ENCODE results near the gene SAT2.
"Not testable (repeated sequence)": the region's sequence is repeated elsewhere in the genome, so short reads cannot be mapped to it uniquely, and the experiment has no call there.

The SAT2 gene

DNA sequence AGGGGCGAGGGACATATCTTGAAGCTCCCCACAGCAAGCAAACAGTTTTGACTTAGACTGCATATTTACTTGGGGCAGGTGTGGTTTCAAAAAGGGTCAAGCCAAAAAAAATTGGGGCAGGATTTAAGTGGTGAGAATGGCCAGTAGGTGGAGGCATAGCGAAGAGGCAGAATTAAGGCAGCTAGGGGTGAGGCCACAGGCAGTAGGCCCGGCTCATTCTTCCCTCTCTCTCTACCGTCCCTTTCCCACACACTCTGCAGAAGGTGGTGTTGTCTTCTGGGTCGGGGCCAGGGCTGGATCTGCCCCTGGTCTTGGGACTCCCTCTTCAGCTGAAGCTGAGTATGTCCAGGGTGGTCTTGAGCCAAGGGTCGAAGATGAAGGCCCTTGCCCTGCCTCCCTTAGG lies 4.9 kb upstream of the SAT2 start:
- peak; percentile 6 for DNase-seq

DNA sequence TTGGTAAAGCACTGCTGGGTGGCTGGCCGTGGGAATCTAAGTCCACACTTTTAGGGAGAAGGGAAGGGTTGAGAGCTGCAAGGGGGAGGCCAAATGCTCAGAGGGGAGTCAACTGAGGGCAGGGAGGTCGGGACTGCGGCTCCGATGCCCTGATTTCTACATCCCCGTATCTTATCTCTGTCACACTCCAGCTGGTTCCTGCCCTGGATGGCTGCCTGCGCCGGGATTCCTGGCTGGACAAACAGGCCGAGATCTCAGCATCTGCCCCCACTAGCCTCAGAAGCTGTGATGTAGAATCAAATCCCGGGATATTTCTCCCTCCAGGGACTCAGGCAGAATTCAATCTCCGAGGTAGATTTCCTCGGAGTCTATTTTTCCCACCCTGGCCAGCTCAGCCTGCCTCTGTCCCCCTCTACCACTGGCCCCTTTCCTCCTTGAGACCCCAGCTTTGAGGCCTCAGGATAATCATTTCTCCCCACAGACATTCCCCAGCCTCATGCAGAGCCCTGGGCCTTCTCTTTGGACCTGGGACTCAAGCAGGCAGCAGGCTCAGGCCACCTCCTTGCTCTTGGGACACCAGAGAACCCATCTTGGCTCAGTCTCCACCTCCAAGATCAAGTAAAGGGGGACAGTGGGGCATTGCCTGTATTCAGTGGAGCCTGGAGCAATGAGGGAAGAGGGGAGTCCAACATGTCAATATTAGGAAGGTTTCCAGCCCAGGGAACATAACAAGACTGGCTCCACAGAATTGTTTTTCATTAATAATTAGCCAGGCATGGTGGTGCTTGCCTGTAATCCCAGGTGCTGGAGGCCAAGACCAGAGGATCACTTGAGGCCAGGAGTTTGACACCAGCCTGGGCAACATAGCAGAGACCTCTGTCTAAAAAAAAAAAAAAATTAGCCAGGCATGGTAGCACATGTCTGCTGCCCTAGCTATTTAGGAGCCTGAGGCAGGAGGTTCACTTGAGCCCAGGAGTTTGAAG lies 4.1 kb upstream of the SAT2 start:
- no peak for DNase-seq

DNA sequence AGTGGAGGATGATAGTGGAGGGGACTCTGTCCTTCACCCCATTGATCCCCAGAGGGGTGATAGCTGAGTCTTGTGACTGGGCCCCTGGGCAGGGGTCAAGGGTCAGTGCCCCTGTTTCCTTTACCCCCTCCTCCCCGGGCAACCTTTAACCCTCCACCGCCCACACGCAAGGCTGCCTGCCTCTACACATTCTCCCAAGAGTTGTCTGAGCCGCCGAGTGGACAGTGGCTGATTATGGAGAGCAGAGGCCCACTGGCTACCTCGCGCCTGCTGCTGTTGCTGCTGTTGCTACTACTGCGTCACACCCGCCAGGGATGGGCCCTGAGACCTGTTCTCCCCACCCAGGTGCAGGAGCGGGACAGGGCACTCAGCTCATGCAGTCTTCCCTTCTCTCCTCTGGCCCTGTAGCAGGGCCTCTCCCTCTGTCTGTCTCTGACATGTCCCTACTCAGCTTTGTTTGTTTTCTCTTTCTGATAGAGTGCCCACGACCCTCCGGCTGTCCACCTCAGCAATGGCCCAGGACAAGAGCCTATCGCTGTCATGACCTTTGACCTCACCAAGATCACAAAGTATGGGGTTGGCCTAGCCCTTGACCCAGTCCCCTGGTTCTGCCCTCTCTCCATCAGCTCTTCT lies 2.4 kb upstream of the SAT2 start, which contains the start of gene SHBG:
TSS of gene SHBG (plus strand) at position 197 of the 633 bp plus-strand sequence. CDS start at position 235, 38 bp downstream.
- no peak for DNase-seq

DNA sequence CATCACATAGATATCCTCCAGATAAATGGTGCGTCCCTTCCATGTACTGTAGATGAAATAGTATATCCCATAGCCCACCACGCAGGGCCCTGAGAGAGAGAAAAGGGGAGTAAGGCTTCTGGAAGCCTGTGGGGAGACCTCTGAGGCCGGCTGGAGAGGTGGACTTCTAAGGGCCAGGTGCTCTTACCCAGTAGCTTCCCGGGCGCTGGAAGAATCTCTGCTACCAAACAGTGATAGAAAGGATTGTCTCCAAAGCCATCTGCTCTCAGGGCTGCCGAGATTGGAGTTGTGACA lies 718 bp downstream of the SAT2 start:
- no peak for DNase-seq

DNA sequence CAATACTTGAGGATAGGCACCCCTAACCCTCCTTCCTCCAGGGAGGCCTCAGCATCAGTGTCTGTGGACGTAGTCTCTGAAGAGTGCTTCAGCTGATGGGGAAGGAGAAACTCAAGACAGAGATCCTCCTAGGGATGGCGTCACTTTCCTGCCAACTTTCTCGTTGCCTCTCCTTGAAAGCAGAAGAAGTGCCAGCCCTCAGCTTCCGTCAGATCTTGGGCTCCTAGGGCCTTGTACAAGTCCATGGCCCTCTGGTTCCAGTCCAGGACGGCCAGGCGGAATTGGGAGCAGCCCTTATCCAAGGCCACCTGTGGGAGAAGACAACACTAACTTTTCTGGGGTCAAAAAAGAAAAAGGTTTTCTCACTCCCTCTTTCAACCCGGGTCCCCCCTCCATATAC lies 1.3 kb downstream of the SAT2 start:
- DNase-seq: no peak

GRCh38 chr17:7625749-7626148 lies 1.9 kb downstream of the SAT2 start:
- DNase-seq: not testable (repeated sequence)

- DNase-seq: no peak
Observed at GRCh38 chr17:7623661-7624060, 4.0 kb downstream of the SAT2 start.

GRCh38 chr17:7620835-7621234 lies 6.8 kb downstream of the SAT2 start:
- no peak for DNase-seq

DNA sequence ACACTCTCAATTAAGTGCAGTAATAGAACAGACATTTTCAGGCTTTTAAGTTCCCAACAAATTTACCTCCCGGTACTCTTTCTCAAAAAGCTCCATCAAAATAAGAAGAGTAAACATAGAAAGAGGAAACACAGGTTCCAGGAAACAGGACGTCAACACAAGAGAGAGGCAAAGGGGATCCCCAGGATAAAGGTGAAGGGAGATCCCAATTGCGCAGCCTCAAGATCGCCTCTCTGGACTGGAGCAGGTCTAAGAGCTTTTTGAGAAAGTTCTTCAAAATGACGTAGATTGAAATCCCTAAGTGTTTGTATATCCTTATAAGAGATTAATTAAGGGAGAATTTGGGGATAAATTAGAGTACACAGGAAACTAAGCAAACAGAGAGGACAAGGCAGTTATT lies 9.0 kb downstream of the SAT2 start:
- no peak for DNase-seq

DNA sequence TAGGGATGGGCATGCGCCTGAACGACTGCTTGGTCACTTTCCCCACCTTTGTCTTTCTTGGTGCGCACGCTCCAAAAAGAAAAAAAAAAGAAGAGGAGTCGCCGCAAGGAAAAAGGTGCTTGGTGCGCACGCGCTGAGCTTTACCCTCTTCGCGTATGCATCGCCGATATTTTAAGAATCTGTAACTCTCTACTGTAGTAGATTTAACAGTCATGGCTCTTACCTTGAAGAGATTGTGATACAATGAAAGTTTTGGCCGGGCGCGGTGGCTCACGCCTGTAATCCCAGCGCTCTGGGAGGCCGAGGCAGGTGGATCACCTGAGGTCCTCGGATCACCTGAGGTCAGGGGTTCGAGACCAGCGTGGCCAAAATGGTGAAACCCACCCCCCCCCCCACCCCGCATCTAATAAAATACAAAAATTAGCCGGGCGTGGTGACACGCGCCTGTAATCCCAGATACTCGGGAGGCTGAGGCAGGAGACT lies 12.3 kb downstream of the SAT2 start:
- no peak for DNase-seq

DNA sequence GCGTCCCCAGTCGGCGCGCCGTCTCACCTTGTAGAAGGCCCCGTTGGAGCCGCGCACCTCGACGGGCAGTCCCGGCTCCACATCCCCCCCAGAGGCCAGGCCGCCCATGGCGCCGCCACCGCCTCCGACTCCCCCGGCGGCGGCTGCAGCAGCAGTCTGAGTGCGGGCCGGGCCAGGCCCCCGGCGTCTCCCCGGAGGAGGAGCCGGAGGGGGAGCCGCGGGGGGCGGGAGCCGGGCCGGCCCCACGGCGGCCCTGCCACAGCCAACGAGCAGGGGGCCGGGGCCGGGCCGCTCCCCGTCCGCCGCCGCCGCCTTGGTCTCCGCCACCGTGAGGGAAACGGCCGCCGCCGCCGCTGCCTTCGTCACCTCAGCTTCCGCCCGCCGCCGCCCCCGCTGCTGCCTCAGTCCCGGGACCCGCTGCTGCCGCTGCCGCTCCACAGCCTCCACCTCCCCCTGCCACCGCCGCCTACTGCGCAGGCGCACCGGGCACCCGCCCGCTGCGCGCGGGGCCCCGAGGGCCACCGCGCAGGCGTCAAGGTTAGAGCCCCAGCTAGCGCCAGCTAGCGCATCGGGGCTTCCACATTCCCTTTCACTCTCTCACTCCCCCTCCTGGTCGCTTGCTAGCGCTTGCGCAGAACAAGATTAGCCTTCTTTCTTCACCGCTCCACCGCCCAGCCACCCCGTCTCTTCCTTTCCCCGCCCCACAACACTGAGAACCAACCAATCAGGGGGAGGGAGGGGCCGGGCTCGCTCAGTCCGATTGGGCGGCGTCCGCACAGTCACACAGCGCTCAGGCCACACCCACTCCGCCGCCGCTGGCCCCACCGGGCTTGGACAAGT lies 13.0 kb downstream of the SAT2 start, which contains the start of gene FXR2:
TSS of gene FXR2 (minus strand) at position 473 of the 840 bp plus-strand sequence. CDS start at position 108, 365 bp downstream.
- peak; percentile 83 for DNase-seq

DNA sequence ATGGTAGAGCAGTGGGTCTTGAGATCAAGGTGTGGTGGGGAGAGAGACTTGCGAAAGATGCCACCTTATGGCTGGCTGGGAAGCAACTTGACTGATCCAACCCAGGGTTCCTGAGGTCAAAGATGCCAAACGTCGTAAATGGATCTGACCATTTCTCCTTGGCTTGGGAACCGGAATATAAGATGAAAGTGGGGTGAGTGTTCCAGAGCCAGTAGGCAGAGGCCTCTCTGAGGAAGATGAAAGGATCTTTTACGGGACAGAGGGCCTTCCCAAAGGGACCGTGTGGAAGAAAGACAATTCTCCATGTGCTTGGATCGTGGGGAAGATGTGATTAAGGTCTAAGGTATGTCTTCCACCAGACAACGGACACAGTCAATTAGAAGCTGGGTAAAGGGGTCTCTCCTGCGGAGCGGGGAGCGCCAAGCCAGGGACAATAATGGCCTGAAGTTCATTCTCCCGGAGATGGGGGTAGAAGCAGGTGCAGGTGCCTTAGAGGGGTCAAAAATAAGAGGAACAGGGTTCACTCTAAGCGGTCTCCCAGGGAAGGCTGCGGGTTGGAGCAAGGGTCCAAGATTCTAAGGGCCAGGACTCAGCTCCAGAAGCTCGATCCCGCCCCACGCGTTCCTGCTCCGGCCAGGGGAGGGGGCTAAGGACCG lies 13.7 kb downstream of the SAT2 start:
- peak; percentile 1 for DNase-seq

DNA sequence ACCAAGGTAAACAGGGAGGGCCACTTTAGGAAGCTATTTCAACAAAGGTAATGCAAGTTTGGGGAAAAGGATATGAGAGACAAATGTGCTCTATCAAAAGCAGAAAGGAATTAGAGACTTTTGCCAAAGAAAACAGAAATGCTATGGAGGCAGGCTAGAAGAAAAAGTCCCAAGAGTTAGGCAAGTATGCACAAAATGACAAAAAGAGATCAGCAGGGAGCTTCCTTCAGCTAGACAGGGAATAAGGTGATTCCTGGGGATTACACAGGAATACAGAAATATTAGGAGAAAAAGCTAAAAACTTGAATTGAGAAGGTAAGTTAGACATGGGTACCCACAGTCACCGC lies 15.4 kb downstream of the SAT2 start:
- no peak for DNase-seq

- DNase-seq: no peak
Observed at GRCh38 chr17:7611635-7612293, 15.9 kb downstream of the SAT2 start.

GRCh38 chr17:7610641-7611040 lies 17.0 kb downstream of the SAT2 start:
- DNase-seq: no peak

DNA sequence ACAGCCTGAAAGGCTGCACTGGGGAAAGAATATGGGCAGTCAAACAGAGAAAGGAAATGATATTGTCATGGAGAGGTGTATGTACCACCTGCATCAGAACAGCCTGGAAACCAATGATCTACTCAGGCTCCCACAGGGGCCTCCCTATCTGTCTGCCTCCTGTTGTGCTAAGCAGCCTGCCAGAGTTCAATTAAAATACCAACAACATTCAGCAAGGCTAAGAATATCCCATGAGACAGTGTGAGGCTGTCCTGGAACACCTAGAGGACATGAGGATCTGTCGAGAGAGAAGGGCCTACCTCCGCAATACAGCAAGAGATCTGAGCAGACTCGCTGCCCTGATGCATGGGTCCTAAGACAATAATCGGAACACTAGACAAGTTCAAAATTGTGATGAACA lies 21.3 kb downstream of the SAT2 start:
- no peak for DNase-seq

DNA sequence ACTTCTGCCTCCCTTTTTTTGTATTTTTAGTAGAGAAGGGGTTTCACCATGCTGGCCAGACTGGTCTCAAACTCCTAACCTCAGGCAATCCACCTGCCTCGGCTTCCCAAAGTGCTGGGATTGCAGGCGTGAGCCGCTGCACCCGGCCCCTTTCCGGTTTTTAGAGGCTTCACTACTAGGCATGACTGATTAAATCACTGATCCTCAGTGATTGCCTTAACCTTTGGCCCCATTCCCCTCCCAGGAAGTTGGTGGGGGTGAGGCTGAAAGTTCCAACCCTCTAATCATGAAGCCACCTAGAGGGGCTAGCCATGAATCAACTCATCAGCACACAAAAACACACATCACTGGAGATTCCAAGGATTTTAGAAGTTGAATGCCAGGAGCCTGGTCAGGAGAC lies 30.1 kb downstream of the SAT2 start:
- DNase-seq: not testable (repeated sequence)

GRCh38 chr17:7593296-7593695 lies 34.3 kb downstream of the SAT2 start:
- no peak for DNase-seq

- no peak for DNase-seq
Observed at GRCh38 chr17:7592422-7593021, 35.1 kb downstream of the SAT2 start.

- no peak for DNase-seq
Observed at GRCh38 chr17:7591596-7591995, 36.0 kb downstream of the SAT2 start.

DNA sequence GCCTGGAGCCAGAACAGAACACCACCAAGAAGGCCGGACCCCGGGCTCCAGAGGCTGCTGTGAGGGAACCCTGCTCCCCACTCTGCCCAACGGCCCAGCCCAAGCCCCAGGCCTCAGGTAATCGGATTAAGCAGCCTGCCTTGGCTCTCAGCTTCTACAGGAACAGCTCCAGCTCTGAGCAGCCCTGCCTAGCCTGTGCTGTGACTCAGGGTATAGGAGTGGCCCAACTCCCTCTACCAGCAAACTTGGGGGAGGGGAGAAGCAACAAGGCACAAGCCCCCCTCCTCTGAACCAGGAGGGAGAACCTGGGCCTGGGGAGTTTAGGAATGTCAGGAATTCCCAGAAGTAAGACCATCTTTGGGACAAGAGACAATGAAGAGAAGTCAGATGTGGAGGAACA lies 36.9 kb downstream of the SAT2 start:
- DNase-seq: no peak
